Raji (cell line): ENCODE results near the gene ZSWIM3.
A peak's percentile ranks its signal among the peaks of the same experiment; 100 is the strongest.

Experiments
- POLR2A ChIP-seq: IDR thresholded peaks from 2 replicates; pipeline ENCODE4 v1.6.1; 2011; ENCODE audit warnings: low read depth, low read length, control low read depth; ENCODE audit not compliant: insufficient read depth

ZSWIM3 gene

DNA sequence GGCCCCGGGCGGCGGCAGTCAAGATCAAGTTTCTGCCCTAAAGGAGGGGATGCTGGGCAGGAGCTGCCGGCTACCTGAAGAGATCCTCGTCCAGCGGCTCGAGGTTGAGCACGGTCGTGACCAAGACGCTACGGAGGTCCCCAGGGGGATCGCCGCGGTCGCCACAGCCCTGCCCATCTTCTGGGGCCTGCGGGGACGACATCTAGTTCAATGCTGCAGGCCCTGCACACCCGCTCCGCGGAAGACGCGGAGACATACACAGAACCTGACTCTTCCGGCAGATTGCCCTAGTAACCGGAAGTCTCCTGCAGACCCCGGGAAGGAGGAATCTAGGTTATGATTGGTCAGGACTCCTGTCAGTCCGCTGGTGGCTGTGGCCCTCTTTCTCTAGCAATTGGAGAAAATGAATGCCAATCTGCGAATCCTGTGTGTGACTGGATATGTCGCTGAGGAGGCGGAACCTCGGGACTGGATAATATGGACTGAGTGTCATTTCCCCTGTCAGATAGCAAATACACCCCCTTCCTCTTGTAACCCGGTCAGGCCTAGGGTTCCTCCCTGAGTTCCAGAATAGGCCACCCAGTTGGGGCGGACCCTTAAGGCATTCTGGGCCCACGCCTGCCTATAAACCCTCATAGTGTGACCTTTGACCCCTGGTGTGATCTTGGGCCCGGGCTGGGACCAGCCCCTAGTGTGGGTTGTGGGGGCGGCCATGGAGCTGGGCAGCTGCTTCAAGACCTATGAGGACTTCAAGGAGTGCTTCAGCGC lies at the start of gene ZSWIM3, which contains the start of gene ACOT8:
Gene ZSWIM3, plus strand, starts transcription at position 501 of the 768 bp plus-strand sequence. Its CDS starts 212 bp downstream, at position 713.
Gene ACOT8, minus strand, starts transcription at position 279 of the 768 bp plus-strand sequence. Its CDS starts 77 bp downstream, at position 202.
- TF ChIP-seq POLR2A = peak; percentile 77

DNA sequence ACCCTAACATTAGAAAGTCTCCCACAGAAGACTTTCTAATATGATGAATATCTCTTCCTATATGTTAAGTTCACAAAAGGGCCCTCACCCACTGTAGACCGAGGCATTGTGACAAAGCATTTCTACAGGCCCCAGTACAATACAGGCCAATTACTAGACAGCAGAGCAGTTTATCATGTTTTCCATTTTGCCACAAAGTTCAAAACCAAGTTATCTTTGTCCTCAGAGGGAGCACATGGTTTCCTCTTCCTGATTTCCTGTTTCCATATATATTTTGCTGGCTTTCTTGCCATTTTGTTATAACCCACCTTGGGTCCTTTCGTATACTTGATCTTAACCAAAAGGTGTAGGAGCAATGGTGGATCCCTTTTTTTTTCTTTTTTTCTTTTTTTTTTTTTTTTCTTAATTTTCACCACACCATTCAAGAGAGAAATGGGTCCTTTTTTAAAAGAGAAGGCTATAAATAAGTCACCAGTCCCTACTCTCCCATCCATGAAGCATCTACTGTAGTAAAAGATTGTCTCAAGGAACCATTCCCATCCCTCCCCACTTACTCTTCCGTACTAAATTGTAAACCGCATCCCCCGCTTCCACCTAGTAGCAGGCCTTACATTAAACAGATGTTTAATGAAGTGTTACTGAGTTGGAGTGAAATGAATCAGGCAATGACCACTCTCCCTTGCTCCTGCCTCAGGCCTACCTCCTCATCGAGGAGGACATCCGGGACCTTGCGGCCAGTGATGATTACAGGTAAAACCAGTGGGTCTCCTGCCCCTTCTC lies 47.0 kb upstream of the ZSWIM3 start:
- TF ChIP-seq POLR2A = no peak

DNA sequence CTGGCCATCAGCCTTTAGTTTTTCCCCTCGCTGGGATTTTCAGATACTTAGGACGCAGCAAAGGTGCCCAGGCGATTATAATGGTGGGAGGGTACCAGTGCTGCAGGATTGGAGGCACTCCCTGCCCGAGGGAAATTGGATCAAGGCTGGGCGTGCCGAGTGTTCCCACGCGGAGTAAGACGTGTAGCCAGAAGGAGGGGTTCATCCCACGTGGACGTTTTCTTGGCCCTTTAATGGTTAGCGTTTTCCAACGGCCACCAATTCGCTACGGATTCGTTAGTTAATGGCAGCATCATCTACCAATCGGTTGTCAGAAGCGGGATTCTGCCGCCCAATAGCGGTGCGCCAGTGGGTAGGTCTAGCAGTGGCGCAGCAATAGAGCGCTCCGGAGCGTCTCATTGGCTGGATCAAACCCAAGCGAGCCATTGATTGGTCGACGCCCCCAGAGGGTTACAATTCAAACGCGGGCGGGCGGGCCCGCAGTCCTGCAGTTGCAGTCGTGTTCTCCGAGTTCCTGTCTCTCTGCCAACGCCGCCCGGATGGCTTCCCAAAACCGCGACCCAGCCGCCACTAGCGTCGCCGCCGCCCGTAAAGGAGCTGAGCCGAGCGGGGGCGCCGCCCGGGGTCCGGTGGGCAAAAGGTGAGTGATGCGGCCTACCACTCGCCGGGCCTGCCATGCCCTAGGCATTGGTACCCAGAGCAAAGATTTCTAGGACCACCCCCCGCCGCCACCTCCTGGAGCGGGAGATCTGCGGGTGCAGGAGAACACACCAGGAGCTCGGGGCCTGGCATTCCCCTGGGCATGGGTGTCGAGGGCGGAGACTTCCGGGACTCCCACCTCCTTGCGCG lies 45.0 kb upstream of the ZSWIM3 start, which contains the start of gene UBE2C:
Gene UBE2C, plus strand, starts transcription at position 488 of the 849 bp plus-strand sequence. Its CDS starts 52 bp downstream, at position 540.
- peak; percentile 76 for TF ChIP-seq POLR2A

DNA sequence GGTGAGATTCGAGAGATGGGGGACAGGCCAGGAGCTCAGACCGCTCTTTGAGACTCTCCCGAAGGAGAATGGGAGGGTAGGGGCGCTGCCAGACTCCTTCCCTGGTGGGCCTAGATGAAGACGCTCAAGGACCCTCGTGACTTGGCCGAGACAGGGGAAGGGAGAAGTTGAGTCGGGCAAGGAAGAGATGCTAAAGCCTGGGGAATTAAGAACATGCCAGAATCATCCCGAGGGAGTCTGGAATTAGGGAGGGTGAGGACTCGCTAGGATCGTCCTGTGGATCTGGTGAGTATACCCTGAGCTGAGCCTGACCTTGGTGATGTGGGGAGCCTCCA lies 44.4 kb upstream of the ZSWIM3 start:
- no peak for TF ChIP-seq POLR2A

DNA sequence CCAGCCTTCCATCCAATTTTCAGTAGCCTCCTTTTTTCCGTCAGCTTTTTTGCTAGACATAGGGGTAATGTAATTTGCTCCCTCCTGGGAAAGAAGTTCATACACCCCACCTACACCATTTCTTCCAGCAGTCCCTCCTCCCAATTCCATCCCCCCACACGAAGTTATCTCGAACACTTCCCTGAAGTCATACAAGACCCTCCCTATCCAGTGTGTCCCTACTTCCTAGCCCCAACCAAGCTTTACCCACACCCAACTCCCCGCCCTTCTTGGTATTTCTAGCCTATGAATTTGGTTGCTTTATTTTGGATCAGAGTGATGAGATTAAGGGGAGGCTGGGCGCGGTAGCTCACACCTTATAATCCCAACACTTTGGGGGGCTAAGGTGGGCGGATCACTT lies 43.9 kb upstream of the ZSWIM3 start:
- no peak for TF ChIP-seq POLR2A

DNA sequence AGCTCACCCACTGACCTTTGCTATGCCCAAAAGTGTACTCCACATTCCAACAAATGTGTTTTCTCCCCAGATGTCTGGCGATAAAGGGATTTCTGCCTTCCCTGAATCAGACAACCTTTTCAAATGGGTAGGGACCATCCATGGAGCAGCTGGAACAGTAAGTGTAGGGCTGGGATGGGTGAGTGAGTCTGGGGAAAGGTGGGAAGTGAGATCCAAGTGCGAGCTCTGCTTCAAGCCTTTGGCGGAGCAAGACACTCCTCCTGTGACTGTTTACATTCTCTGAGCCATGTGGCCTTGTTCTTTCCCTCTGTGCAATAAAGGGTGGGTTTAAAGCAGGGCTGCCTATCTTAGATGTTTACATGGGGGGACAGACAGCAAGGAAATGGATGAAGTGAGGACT lies 43.1 kb upstream of the ZSWIM3 start:
- TF ChIP-seq POLR2A = no peak

DNA sequence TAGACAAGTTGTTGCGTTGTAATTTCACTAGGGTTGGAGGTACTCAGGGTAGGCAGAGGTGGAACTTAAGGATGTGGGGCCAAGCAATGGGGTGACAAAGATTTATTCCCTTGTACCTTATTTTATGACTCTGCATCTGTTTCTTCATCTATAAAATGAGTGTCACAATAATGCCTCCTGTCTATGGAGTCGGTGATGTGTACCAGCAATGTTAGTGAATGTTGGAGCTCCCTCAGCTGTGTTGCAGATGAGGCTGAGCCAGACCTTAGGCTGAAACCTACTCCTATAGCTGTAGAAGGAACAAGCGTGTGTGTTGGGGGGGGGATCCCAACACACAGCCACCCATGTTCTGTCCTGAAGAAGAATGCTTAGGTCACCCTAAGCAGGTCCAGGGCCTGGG lies 40.5 kb upstream of the ZSWIM3 start:
- no peak for TF ChIP-seq POLR2A

DNA sequence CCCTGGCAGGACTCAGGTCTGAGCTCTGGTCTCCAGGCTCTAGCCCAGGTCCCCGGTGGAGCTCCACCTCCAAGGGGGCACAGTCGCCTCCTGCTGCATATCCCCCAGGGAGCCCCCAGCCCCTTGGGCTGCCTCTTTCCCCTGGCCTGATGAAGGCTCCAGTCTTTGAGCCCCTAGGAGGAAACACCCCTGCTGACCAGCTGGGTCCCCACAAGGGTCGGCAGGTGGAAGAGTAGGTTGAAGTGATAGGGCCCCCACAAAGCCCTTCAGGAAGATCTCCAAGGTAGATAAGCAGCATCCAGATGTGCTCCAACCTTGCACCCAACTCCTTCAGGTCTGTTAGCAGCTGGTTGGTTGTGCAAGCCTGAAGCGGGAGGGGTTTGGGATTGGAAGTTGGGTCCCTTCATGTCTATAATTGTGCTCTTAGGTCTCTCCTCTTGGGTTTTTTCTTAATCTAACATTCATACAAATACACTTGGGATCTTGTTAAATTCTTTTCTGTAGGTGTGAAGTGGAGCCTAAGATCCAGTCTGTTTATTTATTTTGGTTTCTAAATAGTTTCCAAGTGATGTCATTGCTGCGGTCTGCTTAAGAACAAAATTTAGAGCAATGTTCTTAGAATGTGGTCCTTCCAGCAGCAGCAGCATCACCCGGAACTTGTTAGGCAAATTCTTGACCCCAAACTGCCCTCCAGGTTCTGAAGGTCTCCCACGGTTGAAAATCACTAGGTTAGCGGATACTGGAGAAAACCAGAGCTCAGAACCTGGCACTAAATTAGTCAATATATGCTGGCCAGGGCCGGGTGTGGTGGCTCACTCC lies 39.8 kb upstream of the ZSWIM3 start:
- no peak for TF ChIP-seq POLR2A

DNA sequence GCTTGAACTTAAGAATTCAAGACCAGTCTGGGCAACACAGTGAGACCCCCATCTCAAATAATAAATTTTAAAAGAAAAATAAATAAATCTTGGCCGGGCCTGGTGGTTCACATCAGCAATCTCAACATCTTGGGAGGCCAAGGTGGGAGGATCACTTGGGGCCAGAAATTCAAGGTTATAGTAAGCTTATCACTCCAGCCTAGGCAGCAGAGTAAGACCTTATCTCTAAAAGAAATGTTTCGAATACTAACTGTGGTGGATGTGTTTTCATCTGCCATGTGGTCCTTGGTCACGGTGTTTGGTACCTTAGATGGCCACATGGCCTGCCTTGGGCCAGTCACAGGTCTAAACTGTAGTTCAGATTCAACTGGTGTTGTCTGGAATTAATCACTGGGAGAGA lies 39.2 kb upstream of the ZSWIM3 start:
- TF ChIP-seq POLR2A = no peak

DNA sequence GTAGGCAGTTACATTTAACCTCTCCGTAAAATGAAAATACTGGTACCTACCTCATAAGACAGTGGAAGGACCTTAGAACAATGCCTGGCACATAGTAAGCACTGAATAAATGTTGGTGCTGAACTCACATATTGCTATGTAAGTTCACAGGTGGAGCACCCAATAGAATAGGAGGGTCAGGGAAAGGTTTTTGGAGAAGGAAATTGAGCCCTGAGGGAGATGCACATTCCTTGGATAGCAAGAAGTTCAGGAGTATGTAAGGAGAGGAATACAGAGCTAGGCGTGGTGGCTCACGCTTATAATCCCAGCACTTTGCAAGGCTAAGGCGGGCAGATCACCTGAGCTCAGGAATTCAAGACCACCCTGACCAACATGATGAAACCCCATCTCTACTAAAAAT lies 37.9 kb upstream of the ZSWIM3 start:
- TF ChIP-seq POLR2A = no peak

DNA sequence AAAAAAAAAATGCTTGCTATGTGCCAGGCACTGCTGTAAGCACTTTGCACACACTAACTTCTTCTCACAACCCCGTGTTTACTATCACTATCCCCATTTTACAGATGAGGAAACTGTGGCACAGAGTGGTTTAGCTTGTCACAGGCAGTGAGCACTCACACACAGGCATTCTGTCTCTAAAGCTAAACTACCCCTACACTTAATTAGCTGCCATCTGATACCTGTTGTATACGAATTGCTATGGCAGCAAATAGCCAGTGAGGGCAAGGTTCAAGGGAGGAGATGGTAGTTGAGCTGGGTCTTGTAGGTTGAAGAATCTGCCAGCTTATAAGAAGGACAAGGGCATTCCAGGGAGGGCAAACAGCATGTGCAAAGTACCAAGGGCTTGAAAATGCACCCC lies 35.5 kb upstream of the ZSWIM3 start:
- no peak for TF ChIP-seq POLR2A

DNA sequence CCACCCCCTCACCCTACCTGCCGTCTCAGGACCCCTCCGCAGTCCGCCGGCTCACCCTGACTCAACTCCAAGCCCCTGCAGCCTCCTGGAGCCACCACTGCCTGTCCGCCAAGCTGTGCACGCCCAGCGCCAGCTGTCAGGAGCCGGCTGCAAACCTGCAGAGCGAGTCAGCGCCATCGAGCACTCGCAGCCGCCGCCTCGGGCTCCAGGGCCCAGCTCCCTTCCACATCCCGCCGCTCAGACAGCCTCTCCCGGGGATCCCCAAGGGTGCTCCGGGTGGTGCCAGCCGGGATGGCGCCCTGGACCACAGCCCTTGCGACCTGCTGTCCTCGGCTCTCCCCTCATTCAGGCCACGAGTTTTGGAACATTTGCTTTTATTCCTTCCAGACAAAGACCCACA lies 34.6 kb upstream of the ZSWIM3 start:
- TF ChIP-seq POLR2A = no peak

DNA sequence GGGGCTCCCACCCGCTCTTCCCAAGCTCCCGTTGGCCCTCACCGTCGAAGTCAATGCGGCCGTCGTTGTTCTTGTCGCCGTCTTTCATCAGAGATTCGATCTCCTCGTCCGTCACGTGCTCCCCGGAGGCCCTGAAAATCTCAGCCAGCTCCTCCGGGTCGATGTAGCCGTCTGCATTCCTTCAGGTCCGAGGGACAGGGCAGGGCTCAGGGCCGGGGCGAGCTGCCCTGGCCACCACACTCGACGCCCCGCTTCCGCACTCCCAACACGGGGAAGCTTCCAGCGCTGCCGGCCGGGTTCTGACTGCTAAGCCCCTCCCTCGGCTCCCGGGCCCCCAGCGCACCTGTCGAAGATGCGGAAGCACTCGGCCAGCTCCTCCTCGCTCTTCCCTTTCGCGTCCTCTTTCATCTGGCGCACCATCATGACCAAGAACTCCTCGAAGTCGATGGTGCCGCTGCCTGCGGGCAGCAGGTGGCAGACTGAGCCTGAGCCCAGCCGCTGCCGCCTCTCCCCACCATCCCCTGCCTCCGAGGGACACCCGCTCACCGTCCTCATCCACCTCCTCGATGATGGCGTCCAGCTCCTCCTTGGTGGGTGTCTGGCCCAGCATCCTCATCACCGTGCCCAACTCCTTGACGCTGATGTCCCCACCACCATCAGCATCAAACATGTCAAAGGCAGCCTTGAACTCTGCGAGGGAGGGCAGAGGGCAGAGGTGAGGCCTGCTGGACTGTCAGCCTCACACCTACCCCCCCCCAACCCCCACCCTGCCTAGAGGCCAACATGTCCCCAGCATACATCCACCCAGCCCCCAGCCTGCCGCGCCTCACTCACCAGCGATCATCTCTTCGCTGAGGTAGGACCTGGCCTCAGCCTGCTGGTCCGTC lies 33.2 kb upstream of the ZSWIM3 start:
- TF ChIP-seq POLR2A = no peak
